HL-60 (cell line): ENCODE results near the gene MPPE1.

ENCODE experiments used
- DNase-seq, 2 experiments: peaks; one replicate each; pipeline ENCODE4 v3.0.0-alpha.2; 2010 to 2020; ENCODE audit warnings: low read depth in 1 of 2, low spot score in 1 of 2
- H3K27ac ChIP-seq: fragments of 250-450 bp; sonication (Bioruptor Pico); replicated peaks from 2 replicates; pipeline ENCODE4 v1.5.1; 2020; ENCODE audit warnings: mild to moderate bottlenecking, moderate library complexity
- H3K27me3 ChIP-seq: fragments of 250-450 bp; sonication (Bioruptor Pico); 2 replicates; pipeline ENCODE4 v1.5.1; 2021; ENCODE audit warnings: mild to moderate bottlenecking, moderate library complexity; ENCODE audit not compliant: insufficient read depth, poor library complexity, severe bottlenecking
- H3K4me3 ChIP-seq: replicated peaks from 2 replicates; pipeline ENCODE4 v1.5.1; 2011; ENCODE audit warnings: mild to moderate bottlenecking, control low read depth, low read length; ENCODE audit not compliant: insufficient read depth
- CTCF ChIP-seq: IDR thresholded peaks from one replicate; pipeline ENCODE4 v1.5.1; 2011; ENCODE audit warnings: low read length, control low read depth, inconsistent platforms; ENCODE audit not compliant: insufficient read depth
- GABPA ChIP-seq: IDR thresholded peaks from 2 replicates; pipeline ENCODE4 v1.6.1; 2012; ENCODE audit warnings: low read depth
- POLR2AphosphoS5 ChIP-seq: IDR thresholded peaks from 2 replicates; pipeline ENCODE4 v1.6.1; 2012; ENCODE audit warnings: low read depth
- REST ChIP-seq: IDR thresholded peaks from 2 replicates; pipeline ENCODE4 v1.6.1; 2012; ENCODE audit warnings: low read depth; ENCODE audit not compliant: insufficient replicate concordance
- SPI1 ChIP-seq: IDR thresholded peaks from 2 replicates; pipeline ENCODE4 v1.6.1; 2012; ENCODE audit warnings: low read depth, mild to moderate bottlenecking, borderline replicate concordance

The MPPE1 gene

GRCh38 chr18:11943551-11943950, 35.4 kb upstream of the MPPE1 start:
- TF ChIP-seq GABPA (no peak), REST (no peak)
- H3K27ac ChIP-seq: no peak overlapping the region
- H3K4me3 ChIP-seq: no peak overlapping the region
- DNase-seq: no peak
- H3K27me3 ChIP-seq: no peaks in the 10 kb centered on the region

- TF ChIP-seq GABPA: no peak
- no peak for TF ChIP-seq POLR2AphosphoS5
- no peak for TF ChIP-seq REST
- no peak for TF ChIP-seq CTCF
- no peak for TF ChIP-seq SPI1
These were observed 32.8 kb upstream of the MPPE1 start for GRCh38 chr18:11940956-11941355.

GRCh38 chr18:11937874-11938478, 29.9 kb upstream of the MPPE1 start:
- Histone ChIP-seq H3K27ac (no peak overlapping the region), H3K4me3 (no peak overlapping the region), H3K27me3 (no peaks in the 10 kb centered on the region)
- TF ChIP-seq CTCF (peak; percentile 86), POLR2AphosphoS5 (no peak)
- DNase-seq: peak; percentile 41 to 84

More at GRCh38 chr18:11940956-11941355, 32.8 kb upstream of the MPPE1 start:
- H3K4me3 ChIP-seq: no peak overlapping the region
- DNase-seq: no peak
- H3K27me3 ChIP-seq: no peaks in the 10 kb centered on the region
- H3K27ac ChIP-seq: no peak overlapping the region

- DNase-seq: no peak
- H3K27ac ChIP-seq: no peak overlapping the region
- no peaks in the 10 kb centered on the region for H3K27me3 ChIP-seq
- no peak overlapping the region for H3K4me3 ChIP-seq
- TF ChIP-seq GABPA (no peak), CTCF (no peak), SPI1 (no peak), POLR2AphosphoS5 (no peak)
These were observed 24.3 kb upstream of the MPPE1 start for GRCh38 chr18:11932393-11932792.
